ENCODE measurements around the gene RNF31. TPM values are rescaled to one million over a fixed set of nuclear protein-coding genes. Genes with fewer than 3 reads are reported as not detected.

Gene RNF31
- total and polyA plus RNA-seq, 2 of the 13 experiments (the other 11 are each of a cell fraction or from before 2014, with no cell fraction given), result 48.2 to 86.8 TPM

DNA sequence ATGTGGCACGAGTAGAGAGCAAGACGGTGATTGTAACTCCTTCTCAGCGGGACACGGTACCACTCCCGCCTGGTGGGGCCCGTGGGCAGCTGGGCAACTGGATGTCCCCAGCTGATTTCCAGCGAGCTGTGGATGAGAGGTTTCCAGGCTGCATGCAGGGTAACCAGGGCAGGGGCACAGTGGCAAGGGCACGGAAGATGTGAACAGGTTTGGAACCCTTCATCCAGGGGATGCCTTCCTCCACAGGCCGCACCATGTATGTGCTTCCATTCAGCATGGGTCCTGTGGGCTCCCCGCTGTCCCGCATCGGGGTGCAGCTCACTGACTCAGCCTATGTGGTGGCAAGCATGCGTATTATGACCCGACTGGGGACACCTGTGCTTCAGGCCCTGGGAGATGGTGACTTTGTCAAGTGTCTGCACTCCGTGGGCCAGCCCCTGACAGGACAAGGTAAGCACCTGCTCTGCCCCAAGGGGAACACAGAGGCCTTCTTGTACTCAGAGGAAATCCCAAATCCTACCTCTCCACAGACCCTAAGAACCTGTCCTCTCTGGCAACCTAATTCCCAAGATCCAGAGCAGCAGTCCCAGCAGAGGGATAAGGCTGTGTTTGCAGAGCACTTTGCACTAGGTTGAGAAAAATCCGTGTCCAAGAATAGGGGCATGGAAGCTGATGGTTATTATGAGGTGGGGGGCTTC, 48.9 kb upstream of the RNF31 start (continued):
- no peak for TF ChIP-seq MAFK (conservative IDR thresholded peaks at IDR 0.05 in 1 of 2, IDR thresholded peaks at IDR 0.05 in 1 of 2; ENCODE audit: low read length in 2 of 2)
- no peak for TF ChIP-seq ZNF850 (CRISPR knock-in tag; conservative IDR thresholded peaks at IDR 0.05)
- TF ChIP-seq ZNF263 (CRISPR knock-in tag; IDR thresholded peaks at IDR 0.05), result peak; percentile 43; the same call in 1 of the 2 replicates
- TF ChIP-seq, protein P1, sequence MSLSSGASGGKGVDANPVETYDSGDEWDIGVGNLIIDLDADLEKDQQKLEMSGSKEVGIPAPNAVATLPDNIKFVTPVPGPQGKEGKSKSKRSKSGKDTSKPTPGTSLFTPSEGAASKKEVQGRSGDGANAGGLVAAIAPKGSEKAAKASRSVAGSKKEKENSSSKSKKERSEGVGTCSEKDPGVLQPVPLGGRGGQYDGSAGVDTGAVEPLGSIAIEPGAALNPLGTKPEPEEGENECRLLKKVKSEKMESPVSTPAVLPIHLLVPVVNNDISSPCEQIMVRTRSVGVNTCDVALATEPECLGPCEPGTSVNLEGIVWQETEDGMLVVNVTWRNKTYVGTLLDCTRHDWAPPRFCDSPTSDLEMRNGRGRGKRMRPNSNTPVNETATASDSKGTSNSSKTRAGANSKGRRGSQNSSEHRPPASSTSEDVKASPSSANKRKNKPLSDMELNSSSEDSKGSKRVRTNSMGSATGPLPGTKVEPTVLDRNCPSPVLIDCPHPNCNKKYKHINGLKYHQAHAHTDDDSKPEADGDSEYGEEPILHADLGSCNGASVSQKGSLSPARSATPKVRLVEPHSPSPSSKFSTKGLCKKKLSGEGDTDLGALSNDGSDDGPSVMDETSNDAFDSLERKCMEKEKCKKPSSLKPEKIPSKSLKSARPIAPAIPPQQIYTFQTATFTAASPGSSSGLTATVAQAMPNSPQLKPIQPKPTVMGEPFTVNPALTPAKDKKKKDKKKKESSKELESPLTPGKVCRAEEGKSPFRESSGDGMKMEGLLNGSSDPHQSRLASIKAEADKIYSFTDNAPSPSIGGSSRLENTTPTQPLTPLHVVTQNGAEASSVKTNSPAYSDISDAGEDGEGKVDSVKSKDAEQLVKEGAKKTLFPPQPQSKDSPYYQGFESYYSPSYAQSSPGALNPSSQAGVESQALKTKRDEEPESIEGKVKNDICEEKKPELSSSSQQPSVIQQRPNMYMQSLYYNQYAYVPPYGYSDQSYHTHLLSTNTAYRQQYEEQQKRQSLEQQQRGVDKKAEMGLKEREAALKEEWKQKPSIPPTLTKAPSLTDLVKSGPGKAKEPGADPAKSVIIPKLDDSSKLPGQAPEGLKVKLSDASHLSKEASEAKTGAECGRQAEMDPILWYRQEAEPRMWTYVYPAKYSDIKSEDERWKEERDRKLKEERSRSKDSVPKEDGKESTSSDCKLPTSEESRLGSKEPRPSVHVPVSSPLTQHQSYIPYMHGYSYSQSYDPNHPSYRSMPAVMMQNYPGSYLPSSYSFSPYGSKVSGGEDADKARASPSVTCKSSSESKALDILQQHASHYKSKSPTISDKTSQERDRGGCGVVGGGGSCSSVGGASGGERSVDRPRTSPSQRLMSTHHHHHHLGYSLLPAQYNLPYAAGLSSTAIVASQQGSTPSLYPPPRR (CRISPR knock-in tag; IDR thresholded peaks at IDR 0.05; ENCODE audit: borderline replicate concordance), result no peak
- TF ChIP-seq, protein P2, sequence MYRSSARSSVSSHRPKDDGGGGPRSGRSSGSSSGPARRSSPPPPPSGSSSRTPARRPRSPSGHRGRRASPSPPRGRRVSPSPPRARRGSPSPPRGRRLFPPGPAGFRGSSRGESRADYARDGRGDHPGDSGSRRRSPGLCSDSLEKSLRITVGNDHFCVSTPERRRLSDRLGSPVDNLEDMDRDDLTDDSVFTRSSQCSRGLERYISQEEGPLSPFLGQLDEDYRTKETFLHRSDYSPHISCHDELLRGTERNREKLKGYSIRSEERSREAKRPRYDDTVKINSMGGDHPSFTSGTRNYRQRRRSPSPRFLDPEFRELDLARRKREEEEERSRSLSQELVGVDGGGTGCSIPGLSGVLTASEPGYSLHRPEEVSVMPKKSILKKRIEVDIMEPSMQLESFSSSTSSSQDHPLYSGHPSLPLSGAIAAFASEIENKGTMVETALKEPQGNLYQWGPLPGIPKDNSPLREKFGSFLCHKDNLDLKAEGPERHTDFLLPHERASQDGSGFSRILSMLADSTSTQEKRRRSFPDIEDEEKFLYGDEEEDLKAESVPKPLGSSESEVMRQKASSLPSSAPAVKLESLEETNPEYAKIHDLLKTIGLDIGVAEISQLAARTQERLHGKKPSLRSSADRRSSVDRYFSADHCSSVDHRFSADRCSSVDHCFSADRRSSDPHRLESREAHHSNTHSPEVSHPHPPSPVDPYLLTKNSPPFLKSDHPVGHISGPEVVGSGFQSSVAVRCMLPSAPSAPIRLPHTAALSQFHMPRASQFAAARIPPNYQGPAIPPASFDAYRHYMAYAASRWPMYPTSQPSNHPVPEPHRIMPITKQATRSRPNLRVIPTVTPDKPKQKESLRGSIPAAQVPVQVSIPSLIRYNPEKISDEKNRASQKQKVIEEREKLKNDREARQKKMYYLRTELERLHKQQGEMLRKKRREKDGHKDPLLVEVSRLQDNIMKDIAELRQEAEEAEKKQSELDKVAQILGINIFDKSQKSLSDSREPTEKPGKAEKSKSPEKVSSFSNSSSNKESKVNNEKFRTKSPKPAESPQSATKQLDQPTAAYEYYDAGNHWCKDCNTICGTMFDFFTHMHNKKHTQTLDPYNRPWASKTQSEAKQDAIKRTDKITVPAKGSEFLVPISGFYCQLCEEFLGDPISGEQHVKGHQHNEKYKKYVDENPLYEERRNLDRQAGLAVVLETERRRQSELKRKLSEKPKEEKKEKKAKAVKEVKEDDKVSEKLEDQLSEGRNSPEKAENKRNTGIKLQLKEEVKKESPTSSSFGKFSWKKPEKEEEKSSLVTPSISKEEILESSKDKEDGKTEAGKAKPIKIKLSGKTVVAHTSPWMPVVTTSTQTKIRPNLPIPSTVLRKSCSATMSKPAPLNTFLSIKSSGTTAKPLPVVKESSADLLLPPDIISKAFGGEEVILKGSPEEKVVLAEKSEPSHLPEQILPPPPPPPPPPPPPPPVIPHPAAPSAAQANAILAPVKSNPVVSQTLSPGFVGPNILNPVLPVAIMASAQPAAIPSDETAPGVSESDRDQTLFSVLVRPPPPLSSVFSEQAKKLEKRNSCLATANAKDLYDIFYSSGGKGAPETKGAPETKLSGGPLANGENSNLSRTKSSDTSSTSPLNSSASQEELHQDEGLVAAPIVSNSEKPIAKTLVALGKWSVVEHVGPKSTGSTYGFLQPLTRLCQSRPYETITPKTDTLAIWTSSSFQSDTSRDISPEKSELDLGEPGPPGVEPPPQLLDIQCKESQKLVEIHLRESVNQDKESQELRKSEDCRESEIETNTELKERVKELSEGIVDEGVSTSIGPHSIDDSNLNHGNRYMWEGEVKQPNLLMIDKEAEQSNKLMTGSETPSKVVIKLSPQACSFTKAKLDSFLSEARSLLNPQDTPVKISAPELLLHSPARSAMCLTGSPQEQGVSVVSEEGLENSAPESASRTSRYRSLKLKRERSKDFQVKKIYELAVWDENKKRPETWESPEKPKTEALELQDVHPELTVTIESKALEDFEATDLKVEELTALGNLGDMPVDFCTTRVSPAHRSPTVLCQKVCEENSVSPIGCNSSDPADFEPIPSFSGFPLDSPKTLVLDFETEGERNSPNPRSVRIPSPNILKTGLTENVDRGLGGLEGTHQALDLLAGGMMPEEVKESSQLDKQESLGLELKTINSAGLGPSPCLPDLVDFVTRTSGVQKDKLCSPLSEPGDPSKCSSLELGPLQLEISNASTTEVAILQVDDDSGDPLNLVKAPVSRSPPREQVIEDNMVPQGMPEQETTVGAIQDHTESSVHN (CRISPR knock-in tag; IDR thresholded peaks at IDR 0.05), result 0 out of 2 replicates have a peak, but pooled peaks have one; percentile 62
- TF ChIP-seq, protein P3, sequence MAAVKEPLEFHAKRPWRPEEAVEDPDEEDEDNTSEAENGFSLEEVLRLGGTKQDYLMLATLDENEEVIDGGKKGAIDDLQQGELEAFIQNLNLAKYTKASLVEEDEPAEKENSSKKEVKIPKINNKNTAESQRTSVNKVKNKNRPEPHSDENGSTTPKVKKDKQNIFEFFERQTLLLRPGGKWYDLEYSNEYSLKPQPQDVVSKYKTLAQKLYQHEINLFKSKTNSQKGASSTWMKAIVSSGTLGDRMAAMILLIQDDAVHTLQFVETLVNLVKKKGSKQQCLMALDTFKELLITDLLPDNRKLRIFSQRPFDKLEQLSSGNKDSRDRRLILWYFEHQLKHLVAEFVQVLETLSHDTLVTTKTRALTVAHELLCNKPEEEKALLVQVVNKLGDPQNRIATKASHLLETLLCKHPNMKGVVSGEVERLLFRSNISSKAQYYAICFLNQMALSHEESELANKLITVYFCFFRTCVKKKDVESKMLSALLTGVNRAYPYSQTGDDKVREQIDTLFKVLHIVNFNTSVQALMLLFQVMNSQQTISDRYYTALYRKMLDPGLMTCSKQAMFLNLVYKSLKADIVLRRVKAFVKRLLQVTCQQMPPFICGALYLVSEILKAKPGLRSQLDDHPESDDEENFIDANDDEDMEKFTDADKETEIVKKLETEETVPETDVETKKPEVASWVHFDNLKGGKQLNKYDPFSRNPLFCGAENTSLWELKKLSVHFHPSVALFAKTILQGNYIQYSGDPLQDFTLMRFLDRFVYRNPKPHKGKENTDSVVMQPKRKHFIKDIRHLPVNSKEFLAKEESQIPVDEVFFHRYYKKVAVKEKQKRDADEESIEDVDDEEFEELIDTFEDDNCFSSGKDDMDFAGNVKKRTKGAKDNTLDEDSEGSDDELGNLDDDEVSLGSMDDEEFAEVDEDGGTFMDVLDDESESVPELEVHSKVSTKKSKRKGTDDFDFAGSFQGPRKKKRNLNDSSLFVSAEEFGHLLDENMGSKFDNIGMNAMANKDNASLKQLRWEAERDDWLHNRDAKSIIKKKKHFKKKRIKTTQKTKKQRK (IDR thresholded peaks at IDR 0.05; ENCODE audit: low read length), result no peak
- TF ChIP-seq ZNF788 (CRISPR knock-in tag; IDR thresholded peaks at IDR 0.05; ENCODE audit: borderline replicate concordance), result no peak
- TF ChIP-seq NFKB2 (CRISPR knock-in tag; IDR thresholded peaks at IDR 0.05; ENCODE audit: borderline replicate concordance), result peak; percentile 62; the same call in 1 of the 2 replicates
- TF ChIP-seq ZNF256 (CRISPR knock-in tag; conservative IDR thresholded peaks at IDR 0.05), result peak; percentile 72; the same call in 1 of the 2 replicates
- TF ChIP-seq, protein P4, sequence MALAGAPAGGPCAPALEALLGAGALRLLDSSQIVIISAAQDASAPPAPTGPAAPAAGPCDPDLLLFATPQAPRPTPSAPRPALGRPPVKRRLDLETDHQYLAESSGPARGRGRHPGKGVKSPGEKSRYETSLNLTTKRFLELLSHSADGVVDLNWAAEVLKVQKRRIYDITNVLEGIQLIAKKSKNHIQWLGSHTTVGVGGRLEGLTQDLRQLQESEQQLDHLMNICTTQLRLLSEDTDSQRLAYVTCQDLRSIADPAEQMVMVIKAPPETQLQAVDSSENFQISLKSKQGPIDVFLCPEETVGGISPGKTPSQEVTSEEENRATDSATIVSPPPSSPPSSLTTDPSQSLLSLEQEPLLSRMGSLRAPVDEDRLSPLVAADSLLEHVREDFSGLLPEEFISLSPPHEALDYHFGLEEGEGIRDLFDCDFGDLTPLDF (CRISPR knock-in tag; IDR thresholded peaks at IDR 0.05), result no peak

Measured in HepG2 (cell line).